LNCAP (cell line): Measurements from ENCODE around the gene PEDS1.

Source experiments
- CTCF ChIP-seq: fragments of 450-650 bp; IDR thresholded peaks from 2 replicates; pipeline ENCODE4 v1.5.1; 2017; ENCODE audit warnings: mild to moderate bottlenecking

Gene PEDS1

DNA sequence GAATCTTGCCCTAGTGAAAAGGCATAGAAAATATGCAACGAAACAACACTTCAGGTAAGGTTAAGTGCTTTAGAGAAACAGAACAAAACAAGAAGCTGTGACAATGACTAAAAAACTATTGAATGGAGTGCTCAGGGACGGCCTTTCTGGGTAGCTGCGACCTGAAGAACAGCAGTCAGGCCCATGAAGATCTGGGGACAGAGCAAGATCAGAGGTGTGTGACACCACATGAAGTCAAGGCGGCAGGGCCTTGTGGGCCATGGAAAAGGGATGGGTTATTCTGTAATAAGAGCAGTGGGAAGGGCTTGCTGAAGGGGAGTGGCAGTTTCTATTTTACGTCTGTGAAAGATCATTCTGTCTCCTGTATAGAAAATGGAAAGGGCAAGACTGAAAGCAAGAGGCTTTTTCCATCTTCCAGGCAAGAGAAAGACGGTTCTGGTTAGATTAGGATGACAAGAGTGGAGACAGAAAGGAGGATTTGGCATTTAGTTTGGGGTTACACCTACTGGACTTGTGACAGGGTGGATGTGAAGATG, 45.7 kb downstream of the PEDS1 start:
- no peak for TF ChIP-seq CTCF

GRCh38 chr20:50107086-50107660, 46.4 kb downstream of the PEDS1 start:
- no peak for TF ChIP-seq CTCF
